NCI-H345 treated with DMSO at 0.1 percent for 48 hours (cell line): ENCODE data around the gene LRMDA.
A peak's percentile ranks its signal among the peaks of the same experiment; 100 is the strongest.

Experiments
- DNase-seq: peaks from one replicate; lab custom pipeline; 2025; ENCODE audit not compliant: unreplicated experiment; lab: John Stamatoyannopoulos, UW

LRMDA gene

GRCh38 chr10:75935650-75936400, 504.4 kb downstream of the LRMDA start:
- no peak for DNase-seq

GRCh38 chr10:75936841-75937240, 505.4 kb downstream of the LRMDA start:
- DNase-seq = no peak

DNA sequence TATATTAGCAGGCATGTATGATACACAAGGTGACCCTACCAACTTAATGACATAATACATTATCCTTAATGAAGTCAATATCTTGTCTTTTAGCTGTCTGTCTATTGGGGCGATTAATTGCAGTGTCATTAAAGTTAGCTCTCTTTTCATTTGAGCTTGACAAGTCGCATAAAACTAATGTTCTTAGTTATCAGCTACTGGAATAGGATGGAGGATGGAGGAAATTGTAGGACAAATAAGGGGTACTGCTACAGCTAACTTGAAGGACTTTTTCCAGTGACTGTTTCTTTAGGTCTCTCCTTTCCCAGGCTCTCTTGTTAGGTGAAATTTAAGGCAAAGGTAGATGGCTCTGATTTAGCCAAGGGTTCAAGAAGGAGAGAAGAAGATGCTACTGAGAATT, 506.4 kb downstream of the LRMDA start:
- DNase-seq = no peak

DNA sequence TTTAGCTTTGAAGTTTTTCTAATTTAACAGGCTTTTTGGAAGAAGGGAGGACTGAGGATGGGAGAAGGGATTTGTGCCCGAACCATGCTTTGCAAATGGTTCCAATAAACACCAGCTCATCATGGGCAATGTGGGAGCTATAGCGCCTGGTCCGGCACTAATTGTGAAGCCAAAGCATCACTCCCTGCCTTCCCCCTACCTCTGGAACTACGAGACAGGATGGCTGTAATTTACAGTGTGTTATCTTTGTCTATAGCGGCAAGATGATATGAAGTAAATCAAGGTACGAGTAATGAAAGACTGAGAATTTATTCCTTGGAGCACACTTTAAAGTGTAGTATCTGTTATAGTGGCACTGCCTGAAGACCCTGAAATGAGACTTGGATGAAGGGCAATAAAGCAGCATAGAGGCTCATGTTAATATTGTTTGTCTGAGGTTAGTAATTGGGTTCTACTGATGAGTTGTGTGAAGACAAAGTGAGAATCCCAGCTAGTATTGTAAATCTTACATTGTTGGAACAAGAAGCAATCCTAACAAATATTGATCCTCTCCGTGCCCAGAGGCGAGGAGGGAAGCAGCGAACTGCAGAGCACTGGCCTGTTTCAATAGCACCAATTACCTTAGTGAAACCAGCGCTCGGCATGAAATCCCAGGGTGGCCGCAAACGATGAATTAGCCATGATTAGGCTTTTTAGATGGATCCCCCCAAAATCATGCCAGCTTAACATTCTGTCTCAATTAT, 507.1 kb downstream of the LRMDA start:
- DNase-seq = no peak

DNA sequence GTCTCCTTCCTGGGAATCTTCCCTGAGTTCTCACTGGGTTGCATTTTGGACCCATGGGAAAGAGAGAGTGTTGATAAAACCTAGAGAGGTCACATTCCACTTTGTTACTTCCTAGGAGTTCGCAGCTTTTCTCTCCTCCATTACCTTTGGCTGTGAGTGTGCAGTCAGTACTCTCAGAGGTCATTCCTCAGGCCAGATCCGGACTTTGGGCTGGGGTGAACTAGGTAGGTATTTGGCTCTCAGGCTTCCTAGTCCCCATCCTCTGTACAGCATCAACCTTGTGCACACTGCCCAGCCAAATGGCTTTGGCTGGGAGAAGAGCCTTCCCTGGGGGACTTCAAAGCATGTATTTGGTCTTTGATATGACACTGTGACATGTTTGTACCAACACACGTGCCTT, 508.1 kb downstream of the LRMDA start:
- no peak for DNase-seq

- no peak for DNase-seq
Measured at GRCh38 chr10:75940742-75941141, 509.3 kb downstream of the LRMDA start.

DNA sequence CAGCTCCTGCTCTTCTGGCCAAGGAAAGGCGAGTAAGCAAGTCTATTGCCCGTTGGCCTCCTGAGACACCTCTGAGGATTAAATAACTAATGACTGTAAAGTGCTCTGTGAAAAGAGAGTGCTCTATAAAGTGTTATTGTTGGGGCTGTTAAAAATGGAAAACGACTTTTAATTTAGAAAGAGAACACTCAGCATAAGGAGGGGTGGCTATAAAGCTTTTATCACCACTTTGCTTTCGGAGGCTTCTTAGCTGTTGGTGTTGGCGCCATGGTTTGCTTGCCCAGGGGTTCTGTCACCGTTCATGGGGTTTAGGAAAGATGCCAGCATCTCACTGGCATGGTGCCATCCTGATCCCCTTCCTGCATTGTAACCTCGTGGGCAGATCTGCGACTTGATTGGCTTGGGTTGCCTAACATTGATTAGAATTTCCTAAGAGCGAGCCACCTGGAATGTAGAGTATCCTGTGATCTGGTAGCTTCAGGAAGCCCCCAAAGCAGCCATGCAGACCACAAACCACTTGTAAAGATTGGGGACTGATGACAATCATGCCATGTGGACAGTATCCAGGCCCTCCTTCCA, 509.9 kb downstream of the LRMDA start:
- peak; percentile 9 for DNase-seq

GRCh38 chr10:75944061-75944460, 512.6 kb downstream of the LRMDA start:
- DNase-seq = no peak

DNA sequence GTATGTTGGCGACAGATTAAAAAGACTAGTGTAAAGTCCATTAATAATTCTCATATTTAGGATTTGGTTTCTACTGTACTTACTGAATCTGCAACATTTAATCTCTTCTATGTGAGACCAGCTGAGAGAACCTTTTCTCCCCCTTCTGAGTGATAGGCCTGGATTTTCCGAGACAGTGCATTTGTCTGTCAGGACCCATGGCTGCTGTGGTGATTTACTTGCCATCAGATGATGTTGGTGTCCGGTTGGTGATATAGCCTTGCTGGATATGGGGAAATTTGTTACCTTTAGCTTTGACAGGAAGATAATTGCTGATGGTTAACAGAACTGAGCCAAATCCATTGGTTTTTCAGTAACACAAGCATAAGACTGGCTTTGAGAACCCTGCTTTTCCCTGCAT, 517.2 kb downstream of the LRMDA start:
- no peak for DNase-seq

GRCh38 chr10:75950307-75950706, 518.9 kb downstream of the LRMDA start:
- DNase-seq = no peak

DNA sequence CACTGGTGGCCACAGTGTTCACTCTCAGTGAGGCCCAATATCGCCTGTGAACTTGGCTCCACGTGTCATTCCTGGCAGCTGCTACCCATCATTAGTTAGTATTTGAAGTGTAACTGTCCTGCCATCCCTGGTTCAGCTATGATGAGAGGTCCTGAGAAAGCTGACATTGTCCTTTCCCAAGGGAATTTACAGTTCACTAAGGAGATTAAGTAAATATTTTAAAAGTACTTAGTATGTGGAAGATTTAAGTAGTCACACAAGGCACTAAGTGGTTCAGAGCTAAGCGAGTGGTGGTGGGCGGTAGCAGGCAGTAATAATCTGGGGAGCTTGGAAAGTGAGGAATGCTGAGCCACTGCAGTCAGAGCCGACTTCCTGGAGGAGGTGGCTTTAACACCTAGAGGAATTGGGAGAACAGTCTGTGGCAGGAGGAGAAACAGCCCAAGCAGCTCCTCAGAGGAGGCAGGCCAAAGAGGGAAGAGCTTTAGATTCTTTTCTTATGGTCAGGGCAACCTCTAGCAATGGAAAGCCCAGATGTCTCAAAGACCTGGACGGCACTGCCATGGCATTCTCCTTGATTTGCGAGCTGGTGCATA, 519.7 kb downstream of the LRMDA start:
- no peak for DNase-seq

DNA sequence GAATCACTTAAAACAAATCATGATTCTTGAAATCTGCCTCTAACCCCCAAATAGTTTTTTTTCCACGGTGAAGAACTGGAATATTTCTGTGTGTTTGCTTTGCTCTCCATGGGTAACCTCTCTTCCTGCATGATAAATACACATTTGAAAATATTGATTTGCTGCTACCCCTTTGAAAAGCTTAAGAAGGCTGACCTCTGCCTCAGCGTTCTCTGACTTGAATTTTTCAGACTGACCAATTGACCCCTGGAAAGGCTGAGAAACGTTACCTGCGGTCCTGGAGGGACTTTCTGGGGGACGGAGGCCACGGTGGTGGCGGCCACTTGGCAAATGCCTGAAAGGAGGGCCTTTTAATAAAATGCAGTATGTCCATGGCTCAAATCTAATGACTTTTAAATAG, 520.2 kb downstream of the LRMDA start:
- no peak for DNase-seq

DNA sequence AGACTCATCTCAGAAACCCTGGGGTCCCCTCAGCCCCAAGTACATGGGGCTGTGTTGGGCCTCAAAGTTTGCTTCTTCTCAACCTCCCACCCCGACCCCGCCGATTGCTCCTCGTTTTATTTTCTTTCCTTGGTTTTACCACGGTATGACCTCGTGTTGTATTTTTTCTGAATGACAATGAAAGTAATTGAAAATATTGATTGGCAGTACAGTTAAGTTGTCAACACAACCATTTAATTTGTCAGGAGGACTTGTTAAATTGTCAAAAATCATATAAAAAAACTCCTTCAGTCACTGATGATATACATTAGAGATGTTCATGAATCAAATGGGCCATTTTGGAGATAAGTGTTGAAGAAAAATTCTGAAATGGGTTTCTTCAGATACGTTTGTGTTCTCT, 520.7 kb downstream of the LRMDA start:
- DNase-seq = no peak

DNA sequence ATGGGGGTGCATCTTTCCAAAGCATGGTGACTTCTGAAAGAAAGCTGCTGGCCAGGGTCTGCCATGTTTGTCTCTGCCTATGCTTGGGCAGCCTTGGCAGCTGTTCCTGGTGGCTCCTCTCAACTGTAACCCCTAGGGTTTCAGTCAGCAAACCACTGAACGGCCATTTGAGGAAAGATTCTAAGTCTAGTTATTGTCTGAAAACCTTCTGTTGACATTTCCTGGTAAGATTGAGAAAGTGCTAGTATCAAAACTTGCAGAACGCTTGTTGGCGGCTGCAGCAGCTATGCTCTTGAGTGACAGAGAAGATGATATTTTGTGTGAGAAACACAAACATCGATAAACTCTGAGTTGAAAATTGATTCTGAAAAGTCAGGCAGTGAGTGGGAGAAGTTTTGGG, 523.1 kb downstream of the LRMDA start:
- DNase-seq = no peak

GRCh38 chr10:75955973-75956502, 524.6 kb downstream of the LRMDA start:
- DNase-seq = no peak

DNA sequence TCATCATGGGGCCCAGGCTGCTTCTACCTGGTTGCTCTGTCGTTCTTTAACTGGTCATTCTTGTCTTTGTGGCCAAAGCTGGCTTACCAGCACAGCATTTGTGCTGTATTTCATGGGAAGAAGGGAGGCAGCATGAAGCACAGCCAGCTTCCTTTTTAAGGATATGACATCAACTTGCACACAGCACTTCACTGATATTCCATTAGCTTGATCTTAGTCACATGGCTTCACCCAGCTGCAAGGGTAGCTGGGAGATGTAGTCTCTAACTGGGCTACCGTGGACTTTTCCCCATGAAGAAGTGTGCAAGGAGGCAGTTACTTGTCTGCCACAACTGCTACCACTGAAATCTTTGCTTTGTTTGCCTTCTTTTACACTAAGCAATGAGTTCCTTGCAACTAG, 525.2 kb downstream of the LRMDA start:
- DNase-seq = no peak

- no peak for DNase-seq
Measured at GRCh38 chr10:75957314-75958120, 526.1 kb downstream of the LRMDA start.

DNA sequence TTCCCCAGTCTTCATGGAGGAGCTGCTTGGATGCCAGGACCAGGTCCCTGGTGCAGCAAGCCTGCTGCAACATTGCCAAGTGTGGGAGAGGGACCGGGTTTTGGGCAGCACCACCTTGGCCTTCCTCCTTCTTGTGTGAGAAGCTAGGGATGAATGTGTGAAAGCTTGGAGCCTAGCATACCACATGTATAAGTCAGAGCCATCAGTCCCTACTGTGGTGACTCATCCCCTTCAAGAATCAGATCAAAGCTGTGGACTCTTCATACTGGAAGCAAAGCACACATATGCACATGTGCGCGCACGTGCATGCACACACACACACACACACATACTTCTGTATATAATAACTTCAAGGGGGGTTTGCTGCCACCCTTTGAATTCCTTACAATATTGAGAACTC, 527.8 kb downstream of the LRMDA start:
- no peak for DNase-seq

DNA sequence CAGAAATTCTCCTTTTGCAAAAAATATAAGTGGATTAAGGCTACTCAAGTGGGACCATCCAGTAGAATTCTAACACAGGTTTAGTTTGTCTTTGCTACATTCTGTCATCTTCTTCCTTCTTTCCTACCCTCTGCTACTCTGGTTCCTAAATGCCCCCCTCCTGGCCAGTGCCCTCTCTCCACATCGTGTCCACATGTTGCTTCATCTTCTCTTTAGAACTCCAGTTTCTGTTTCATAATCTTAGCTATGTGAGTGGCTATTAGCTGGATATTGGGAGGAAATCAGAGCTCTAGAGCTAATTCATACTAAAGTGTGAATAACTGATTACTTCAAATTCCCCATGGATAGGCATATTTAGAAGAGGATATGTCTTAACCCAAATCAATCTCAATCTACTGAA, 528.5 kb downstream of the LRMDA start:
- no peak for DNase-seq

DNA sequence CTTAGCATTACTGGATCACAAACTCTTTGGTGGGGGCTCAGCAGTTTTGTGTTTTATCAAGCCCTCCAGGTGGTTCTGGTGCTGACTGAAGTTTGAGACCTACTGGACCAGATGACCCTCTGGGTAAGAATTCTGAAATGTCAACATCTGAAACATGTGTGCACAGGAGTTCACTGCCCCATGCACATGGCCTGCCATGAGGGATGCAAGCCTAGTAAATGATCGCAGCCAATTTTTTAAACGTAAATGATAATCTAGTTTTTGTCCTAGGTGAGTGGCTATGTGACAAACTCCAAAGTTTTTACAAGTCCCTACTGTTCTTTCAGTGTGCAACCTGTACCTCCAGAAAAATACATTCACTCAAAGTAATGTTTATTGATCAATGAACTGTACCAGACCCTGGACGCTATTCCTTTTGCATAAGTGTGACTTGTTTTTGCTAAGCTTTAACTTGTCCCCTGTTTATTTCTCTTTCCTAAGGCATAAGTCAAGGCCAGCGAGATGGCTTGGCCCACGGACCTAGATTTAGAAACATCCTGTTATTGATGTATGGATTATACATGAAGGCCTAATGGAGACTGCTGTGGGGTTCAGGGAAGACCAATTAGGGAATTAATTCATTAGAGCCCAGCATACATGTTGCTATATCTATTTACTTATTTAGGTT, 531.1 kb downstream of the LRMDA start:
- no peak for DNase-seq
